GM10248 (cell line): ENCODE measurements around the gene SLC44A4.
"Not testable (repeated sequence)": the region's sequence is repeated elsewhere in the genome, so short reads cannot be mapped to it uniquely, and the experiment has no call there.

Experiments used
- CTCF ChIA-PET: fragments of 300-600 bp; sonication (Branson Sonifier 250); formaldehyde crosslinking; extraction: SDS; loops from one replicate; lab custom pipeline; 2021; ENCODE audit warnings: antibody characterized with exemption; lab: Yijun Ruan, JAX
- POLR2A ChIA-PET: fragments of 350-650 bp; sonication (Branson Sonifier 250); formaldehyde crosslinking; extraction: SDS; loops from one replicate; lab custom pipeline; 2020; ENCODE audit warnings: antibody characterized with exemption; lab: Yijun Ruan, JAX
- DNase-seq: peaks from one replicate; pipeline ENCODE4 v3.0.0; 2012; ENCODE audit errors: extremely low spot score
- CTCF ChIP-seq: IDR thresholded peaks from 2 replicates; pipeline ENCODE4 v1.5.1; 2012; ENCODE audit warnings: mild to moderate bottlenecking, low read depth; ENCODE audit errors: extremely low read depth, missing control alignments, control extremely low read depth

The SLC44A4 gene

DNA sequence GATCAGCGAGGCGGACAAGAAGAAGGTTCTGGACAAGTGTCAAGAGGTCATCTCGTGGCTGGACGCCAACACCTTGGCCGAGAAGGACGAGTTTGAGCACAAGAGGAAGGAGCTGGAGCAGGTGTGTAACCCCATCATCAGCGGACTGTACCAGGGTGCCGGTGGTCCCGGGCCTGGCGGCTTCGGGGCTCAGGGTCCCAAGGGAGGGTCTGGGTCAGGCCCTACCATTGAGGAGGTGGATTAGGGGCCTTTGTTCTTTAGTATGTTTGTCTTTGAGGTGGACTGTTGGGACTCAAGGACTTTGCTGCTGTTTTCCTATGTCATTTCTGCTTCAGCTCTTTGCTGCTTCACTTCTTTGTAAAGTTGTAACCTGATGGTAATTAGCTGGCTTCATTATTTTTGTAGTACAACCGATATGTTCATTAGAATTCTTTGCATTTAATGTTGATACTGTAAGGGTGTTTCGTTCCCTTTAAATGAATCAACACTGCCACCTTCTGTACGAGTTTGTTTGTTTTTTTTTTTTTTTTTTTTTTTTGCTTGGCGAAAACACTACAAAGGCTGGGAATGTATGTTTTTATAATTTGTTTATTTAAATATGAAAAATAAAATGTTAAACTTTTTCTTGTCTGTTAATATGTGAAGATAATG, 49.0 kb downstream of the SLC44A4 start:
- peak; percentile 25 for TF ChIP-seq CTCF
- ChIA-PET POLR2A (interaction anchor here (0.5 to 2.1 kb wide), 7 partner anchors 9 to 559 kb away, joined by 3 to 14 read pairs (median 6); partner anchors contain the start of genes HSPA1A, HSPA1L and MSH5), CTCF (interaction anchor here (0.7 to 2.0 kb wide), 25 partner anchors 9 to 288 kb away, joined by 3 to 7 read pairs (median 4); partner anchors contain the start of genes ABHD16A, ATP6V1G2, DDX39B and HSPA1A)
- peak; percentile 32 for DNase-seq

- ChIA-PET POLR2A (interaction anchor here (0.5 to 1.6 kb wide), 35 partner anchors 10 to 1619 kb away, joined by 3 to 39 read pairs (median 4); partner anchors contain the start of genes ATP6V1G2, C6orf47, CLIC1 and DDAH2), CTCF (interaction anchor here (0.7 to 1.2 kb wide), 3 partner anchors 89 to 229 kb away, joined by 3 read pairs; partner anchors contain the start of gene ABHD16A)
- DNase-seq, result peak; percentile 92
- TF ChIP-seq CTCF, result no peak
These were observed 51.3 kb downstream of the SLC44A4 start, which contains the start of gene HSPA1B for GRCh38 chr6:31827286-31828079. Gene HSPA1B, plus strand, starts transcription at chr6:31827738. Its CDS starts 213 bp downstream, at chr6:31827951.

DNA sequence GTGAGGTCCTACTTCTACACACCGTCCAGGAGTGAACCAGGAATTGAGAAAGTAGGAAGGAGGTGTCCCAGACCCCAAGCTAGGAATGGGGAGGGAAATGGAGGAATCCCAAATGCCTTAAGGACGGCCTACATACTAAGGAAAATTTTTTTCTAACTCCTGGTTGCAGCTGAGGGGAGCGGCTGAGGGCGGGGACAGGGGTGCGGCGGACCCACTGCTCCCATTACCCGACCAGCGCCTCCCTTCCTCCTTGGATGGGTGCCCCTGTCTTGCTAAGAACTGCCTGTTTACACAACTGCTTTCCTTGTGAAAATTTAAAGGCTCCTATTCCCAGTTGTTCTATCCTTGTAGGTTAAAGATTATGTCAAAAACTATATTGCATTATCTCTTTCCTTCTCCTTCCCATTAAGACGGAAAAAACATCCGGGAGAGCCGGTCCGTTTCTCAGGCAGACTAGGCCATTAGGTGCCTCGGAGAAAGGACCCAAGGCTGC, 52.0 kb downstream of the SLC44A4 start:
- TF ChIP-seq CTCF, result no peak
- no peak for DNase-seq
- ChIA-PET POLR2A (interaction anchor here (0.6 to 1.7 kb wide), 31 partner anchors 9 to 1145 kb away, joined by 3 to 39 read pairs (median 5); partner anchors contain the start of genes ATP6V1G2, C6orf47, CLIC1 and DDAH2), CTCF (interaction anchor here (0.7 to 1.8 kb wide), 5 partner anchors 13 to 278 kb away, joined by 3 to 6 read pairs (median 3); partner anchors contain the start of gene ABHD16A)

- ChIA-PET CTCF (interaction anchor here (1.3 to 1.8 kb wide), 2 partner anchors 12 to 56 kb away, joined by 3 to 6 read pairs; no protein-coding TSS in a partner anchor), POLR2A (interaction anchor here (1.7 kb wide), 1 partner anchor 10 kb away, joined by 10 read pairs; the partner anchor contains the start of genes HSPA1A and HSPA1L)
- no peak for DNase-seq
- no peak for TF ChIP-seq CTCF
These were observed 53.2 kb downstream of the SLC44A4 start for GRCh38 chr6:31825553-31825952.

DNA sequence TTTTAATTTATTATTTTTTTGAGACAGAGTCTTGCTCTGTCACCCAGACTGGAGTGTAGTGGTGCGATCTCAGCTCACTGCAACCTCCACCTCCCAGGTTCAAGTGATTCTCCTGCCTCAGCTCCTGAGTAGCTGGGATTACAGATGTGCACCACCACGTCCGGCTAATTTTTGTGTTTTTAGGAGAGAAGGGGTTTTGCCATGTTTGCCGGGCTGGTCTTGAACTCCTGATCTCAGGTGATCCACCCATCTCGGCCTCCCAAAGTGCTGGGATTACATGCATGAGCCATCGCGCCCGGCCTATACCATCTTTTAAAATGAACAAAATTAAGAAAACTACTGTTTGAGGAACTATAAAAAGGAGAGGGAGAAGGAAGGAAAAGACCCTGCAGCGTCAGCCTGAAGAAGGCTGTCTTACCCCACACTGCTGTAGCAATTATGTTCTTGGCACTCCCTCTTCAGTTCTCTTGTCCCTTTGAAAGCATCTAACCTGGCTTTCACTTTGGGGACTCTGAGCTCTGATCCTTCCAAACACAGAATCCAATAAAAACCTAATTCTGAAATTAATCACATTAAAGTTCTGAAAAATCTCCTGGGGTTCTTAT, 55.1 kb downstream of the SLC44A4 start:
- ChIA-PET POLR2A (interaction anchor here (0.9 to 1.2 kb wide), 3 partner anchors 8 to 28 kb away, joined by 3 to 4 read pairs (median 4); partner anchors contain the start of genes HSPA1A, HSPA1L and VARS1), CTCF (interaction anchor here (1.2 to 2.1 kb wide), 3 partner anchors 9 to 54 kb away, joined by 3 to 8 read pairs (median 5); partner anchors contain the start of gene LSM2)
- not testable (repeated sequence) for DNase-seq
